Stimulated activated effector memory CD8-positive, alpha-beta T cell treated with anti-CD3 and anti-CD28 coated beads, Interleukin-12 subunit alpha, Interleukin-12 subunit beta, amount 100 ng/mL, for 72 hours (primary cell): ENCODE measurements around the gene NUMB.
A peak's percentile ranks its signal among the peaks of the same experiment; 100 is the strongest.

Experiments used
- ATAC-seq: fragments of 150-1000 bp; cut with Tn5 transposase; 2 replicates; pipeline ENCODE4 v1.10.0; 2021
- DNase-seq, 2 donors: peaks; one replicate each; pipeline ENCODE4 v3.0.0; 2021 to 2022; ENCODE audit warnings: low spot score in 2 of 2
- H3K27ac Mint-ChIP-seq: one replicate; pipeline ENCODE4 v1.8.0; 2022; ENCODE audit warnings: mild to moderate bottlenecking, mixed read lengths
- H3K36me3 Mint-ChIP-seq: one replicate; pipeline ENCODE4 v1.8.0; 2022; ENCODE audit warnings: mild to moderate bottlenecking, mixed read lengths
- H3K4me1 Mint-ChIP-seq: one replicate; pipeline ENCODE4 v1.8.0; 2022; ENCODE audit warnings: mixed read lengths
- H3K4me3 Mint-ChIP-seq: one replicate; pipeline ENCODE4 v1.8.0; 2022; ENCODE audit warnings: mild to moderate bottlenecking, mixed read lengths
- H3K9me3 Mint-ChIP-seq: one replicate; pipeline ENCODE4 v1.8.0; 2022; ENCODE audit warnings: mixed read lengths

NUMB gene

DNA sequence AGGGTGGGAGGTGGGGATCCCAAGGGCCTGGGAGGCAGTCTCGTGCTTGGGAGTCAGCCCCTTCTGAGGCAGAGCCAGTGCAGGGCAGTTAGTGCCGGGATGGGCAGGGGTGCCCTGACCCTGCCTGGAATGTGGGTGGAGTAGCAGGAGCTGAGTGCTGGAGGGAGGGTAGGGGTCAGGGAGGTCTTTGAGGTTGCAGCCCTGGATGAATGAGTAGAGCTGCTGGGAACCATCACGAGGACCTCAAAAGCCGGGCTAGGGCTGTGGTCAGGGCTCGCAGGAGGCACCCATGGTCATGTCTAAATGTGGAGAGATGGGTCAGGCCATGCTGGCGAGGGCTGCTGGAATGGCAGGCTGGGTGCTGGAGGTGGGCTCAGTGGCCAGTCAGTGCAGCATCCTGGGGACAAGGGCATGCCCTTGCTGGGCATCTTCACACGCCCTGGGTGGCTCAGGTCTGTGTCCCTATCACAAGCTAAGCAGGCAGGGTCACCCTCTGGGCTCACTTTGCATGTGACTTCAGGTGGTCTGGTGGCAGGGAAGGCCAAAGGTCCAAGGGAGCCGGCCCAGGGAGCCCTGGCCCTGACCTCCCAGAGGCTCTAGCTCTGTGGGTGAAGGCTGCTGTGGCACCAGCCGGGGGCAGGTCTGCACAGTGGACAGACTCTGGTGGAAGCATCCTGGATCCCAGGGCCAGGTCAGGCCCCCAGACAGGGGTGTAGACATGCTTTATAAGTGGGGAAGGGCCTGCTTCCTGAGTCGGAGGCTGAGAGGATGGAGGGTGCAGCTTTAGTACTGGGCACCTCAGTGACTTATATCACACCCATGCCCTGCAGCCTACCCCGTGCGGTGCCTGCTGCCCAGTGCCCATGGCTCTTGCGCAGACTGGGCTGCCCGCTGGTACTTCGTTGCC, 196.6 kb downstream of the NUMB start:
- H3K36me3 Mint-ChIP-seq, result peaks cover 9% of the 10 kb centered on the region
- DNase-seq (no peak), ATAC-seq (no peak)
- H3K27ac Mint-ChIP-seq, result no peak overlapping the region
- no peaks in the 10 kb centered on the region for H3K4me1 Mint-ChIP-seq
- no peaks in the 10 kb centered on the region for H3K9me3 Mint-ChIP-seq
- no peak overlapping the region for H3K4me3 Mint-ChIP-seq

DNA sequence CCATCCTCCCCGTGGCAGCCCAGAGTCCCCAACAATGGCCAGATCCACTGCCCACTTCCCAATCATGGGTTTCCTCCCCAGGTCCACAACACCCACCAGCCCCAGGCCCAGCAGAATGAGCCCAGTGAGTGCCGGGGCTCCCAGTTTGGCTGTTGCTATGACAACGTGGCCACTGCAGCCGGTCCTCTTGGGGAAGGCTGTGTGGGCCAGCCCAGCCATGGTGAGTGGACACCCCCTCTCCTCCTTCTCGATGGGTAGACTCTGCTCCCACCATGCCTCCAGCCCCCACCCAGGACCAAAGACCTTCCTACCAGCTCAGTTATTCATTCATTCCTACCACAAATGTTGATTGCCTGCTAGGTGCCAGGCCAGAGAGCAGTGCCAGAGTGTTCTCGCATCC, 197.3 kb downstream of the NUMB start:
- no peak for DNase-seq
- no peak for ATAC-seq
- Mint-ChIP-seq H3K4me3 (no peak overlapping the region), H3K36me3 (peaks cover 9% of the 10 kb centered on the region), H3K9me3 (no peaks in the 10 kb centered on the region), H3K4me1 (no peaks in the 10 kb centered on the region), H3K27ac (no peak overlapping the region)

DNA sequence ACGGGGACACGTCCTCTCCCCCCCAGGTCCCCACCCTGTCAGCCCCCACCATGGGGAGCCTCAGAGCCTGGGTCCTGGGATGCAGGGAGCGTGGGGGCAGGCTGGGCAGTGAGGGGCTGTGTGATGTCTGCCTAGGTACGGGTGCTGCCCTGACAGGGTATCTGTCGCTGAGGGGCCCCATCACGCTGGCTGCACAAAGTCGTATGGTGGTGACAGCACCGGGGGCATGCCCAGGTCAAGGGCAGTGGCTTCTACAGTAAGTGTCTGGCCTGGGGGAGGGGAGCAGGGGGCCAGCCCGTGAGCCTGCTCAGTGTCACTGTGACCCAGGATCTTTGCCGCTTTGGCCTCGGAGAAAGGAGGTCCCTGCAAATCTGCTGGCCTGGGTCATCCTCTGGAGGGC, 197.8 kb downstream of the NUMB start:
- no peak for ATAC-seq
- Mint-ChIP-seq H3K27ac (no peak overlapping the region), H3K4me3 (no peak overlapping the region), H3K36me3 (peaks cover 9% of the 10 kb centered on the region), H3K4me1 (peaks cover 3% of the 10 kb centered on the region), H3K9me3 (no peaks in the 10 kb centered on the region)
- no peak for DNase-seq

DNA sequence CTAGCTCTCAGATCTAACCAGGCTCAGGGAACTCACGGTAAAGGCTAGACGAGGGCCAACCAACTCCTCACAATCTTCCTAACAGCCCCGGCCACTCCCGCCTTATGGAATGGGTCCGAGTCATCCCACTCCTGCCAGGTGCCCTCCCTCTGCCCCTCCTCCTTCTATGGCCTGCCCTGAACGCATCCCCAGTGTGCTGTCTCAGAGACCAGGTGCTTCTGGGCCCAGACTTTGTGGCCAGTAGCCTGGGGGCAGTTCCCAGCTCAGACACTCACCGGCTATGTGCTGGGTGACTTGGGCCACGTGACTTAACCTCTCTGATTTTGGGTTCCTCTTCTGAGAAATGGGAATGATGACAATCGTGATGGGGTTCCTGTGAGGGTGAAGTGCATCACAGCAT, 198.5 kb downstream of the NUMB start:
- no peak overlapping the region for H3K27ac Mint-ChIP-seq
- peaks cover 9% of the 10 kb centered on the region for H3K36me3 Mint-ChIP-seq
- peaks cover 9% of the 10 kb centered on the region for H3K4me1 Mint-ChIP-seq
- H3K4me3 Mint-ChIP-seq, result no peak overlapping the region
- DNase-seq, result no peak
- no peaks in the 10 kb centered on the region for H3K9me3 Mint-ChIP-seq
- no peak for ATAC-seq

DNA sequence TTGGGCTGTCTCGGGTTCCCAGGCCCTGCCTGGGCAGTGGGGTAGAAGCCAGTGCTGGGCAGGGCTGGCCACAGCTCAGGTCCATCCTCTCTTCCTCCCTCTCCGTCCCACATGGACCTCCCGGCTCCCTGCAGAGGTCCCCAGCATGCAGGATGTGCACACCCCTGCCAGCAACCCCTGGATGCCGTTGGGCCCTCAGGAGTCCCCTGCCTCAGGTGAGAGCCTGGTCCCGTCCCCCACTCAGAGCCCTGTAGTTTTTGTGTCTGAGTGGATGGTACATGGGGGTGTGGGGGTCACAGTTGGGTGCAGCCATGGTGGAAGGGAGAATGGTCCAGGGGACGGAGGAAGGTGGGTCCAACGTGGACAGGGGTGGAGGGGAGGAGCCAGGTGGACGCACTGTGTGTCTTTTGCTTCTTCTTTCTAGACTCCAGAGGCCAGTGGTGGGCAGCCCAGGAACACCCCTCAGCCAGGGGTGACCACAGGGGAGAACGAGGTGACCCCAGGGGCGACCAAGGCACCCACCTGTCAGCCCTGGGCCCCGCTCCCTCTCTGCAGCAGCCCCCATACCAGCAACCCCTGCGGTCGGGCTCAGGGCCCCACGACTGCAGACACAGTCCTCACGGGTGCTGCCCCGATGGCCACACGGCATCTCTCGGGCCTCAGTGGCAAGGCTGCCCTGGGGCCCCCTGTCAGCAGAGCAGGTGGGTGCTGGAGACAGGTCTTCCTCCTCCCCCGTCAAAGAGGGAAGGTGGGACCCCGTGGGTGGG, 199.3 kb downstream of the NUMB start:
- H3K36me3 Mint-ChIP-seq, result peaks cover 4% of the 10 kb centered on the region
- DNase-seq (no peak), ATAC-seq (no peak)
- H3K27ac Mint-ChIP-seq, result no peak overlapping the region
- H3K4me1 Mint-ChIP-seq, result peaks cover 9% of the 10 kb centered on the region
- no peaks in the 10 kb centered on the region for H3K9me3 Mint-ChIP-seq
- H3K4me3 Mint-ChIP-seq, result no peak overlapping the region

DNA sequence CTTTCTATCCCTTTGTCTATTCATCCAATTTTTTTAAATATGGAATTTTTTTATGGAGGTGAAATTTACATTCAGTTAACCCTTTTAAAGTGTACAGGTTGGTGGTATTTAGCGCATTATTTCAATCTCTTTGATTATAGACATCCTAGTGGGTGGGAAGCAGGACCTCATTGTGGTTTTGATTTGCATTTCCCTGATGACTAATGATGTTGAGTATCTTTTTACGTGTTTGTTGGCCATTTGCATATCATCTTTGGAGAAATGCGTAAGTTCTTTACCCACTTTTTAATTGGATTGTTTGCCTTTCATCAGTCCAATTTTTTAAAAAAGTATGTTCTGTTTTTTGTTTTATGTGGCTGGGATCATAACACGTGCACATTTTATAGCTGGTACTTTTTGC, 200.3 kb downstream of the NUMB start:
- ATAC-seq, result no peak
- no peak overlapping the region for H3K27ac Mint-ChIP-seq

DNA sequence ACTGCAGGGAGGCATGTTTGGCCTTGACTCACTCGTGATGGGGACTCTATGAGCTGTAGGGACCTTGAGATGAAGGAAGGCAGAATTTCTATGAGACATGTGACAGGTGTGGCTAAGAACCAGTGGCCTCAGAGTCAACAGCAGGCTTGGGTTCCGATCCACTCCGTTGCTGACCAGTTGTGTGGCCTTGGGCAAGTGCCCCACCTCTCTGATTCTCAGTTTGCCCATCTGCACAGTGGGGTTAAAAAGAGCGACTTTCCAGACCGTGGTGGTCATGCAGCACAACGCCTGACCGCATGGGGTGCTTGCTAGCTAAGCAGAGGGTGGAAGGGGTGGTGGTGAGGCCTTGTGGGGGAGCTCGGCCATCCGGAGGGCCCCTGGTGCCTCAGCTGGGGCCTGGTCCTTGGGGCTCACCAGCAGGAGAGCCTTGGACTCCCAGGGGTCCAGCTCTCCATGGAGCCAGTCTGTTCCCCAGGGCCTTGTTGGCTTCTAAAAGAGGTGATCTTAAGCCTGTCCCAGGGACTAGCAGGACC, 202.6 kb downstream of the NUMB start:
- Mint-ChIP-seq H3K4me3 (no peak overlapping the region), H3K9me3 (no peaks in the 10 kb centered on the region), H3K36me3 (no peaks in the 10 kb centered on the region), H3K4me1 (peaks cover 9% of the 10 kb centered on the region), H3K27ac (peak overlapping the region; percentile 18)
- DNase-seq (no peak), ATAC-seq (peak; percentile 23)

More for the DNA sequence above, 200.3 kb downstream of the NUMB start:
- DNase-seq, result no peak
- Mint-ChIP-seq H3K9me3 (no peaks in the 10 kb centered on the region), H3K4me1 (peaks cover 9% of the 10 kb centered on the region), H3K4me3 (no peak overlapping the region), H3K36me3 (no peaks in the 10 kb centered on the region)

DNA sequence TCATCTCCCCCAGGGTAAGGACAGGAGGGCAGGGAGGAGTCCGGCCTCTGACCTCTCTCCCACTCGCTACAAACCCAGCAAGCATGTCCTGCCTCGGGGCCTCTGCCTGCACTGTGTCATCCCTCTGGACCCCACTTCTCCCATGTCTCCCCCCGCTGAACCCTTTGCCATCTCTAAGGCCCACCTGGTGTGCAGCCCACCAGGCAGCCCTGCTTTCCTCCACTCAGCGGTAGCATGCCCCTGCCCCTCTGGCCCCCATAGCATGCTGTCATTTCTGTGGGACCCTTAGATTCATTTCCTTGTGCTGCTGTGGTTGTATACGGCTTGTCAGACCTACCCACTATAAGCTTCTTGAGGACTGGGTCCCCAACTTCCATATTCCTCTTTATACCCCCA, 203.3 kb downstream of the NUMB start:
- peaks cover 9% of the 10 kb centered on the region for H3K4me1 Mint-ChIP-seq
- H3K4me3 Mint-ChIP-seq, result no peak overlapping the region
- DNase-seq, result no peak
- peak overlapping the region; percentile 18 for H3K27ac Mint-ChIP-seq
- no peak for ATAC-seq
- no peaks in the 10 kb centered on the region for H3K9me3 Mint-ChIP-seq
- H3K36me3 Mint-ChIP-seq, result no peaks in the 10 kb centered on the region

DNA sequence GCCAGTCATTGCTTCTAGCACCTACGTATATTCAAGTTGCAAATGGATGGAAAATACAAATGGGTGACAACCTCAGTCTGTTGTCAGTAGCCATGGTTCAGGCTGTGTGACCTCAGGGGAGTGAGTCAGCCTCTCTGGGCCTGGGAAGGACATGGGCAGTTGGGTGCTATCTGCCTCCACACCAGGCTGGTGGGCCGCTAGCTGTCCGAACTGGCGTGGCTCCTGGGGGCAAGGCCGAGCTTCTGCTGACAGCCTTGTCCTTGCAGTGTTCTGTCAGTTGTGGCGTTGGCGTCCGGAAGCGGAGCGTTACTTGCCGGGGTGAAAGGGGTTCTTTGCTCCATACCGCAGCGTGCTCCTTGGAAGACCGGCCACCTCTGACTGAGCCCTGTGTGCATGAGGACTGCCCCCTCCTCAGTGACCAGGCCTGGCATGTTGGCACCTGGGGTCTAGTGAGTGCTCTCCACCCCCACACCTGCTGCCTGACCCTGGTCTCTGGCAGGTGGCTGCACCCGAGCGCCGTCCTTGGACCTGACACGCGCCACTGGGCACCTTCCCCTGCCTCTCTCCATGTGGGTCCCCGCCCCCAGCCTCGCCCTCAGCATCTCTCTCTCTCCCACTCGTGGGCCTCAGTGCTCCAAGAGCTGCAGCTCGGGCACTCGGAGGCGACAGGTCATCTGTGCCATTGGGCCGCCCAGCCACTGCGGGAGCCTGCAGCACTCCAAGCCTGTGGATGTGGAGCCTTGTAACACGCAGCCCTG, 203.9 kb downstream of the NUMB start:
- H3K36me3 Mint-ChIP-seq, result no peaks in the 10 kb centered on the region
- DNase-seq, result no peak
- H3K9me3 Mint-ChIP-seq, result no peaks in the 10 kb centered on the region
- H3K27ac Mint-ChIP-seq, result no peak overlapping the region
- peaks cover 14% of the 10 kb centered on the region for H3K4me1 Mint-ChIP-seq
- no peak overlapping the region for H3K4me3 Mint-ChIP-seq
- peak; percentile 41 for ATAC-seq

DNA sequence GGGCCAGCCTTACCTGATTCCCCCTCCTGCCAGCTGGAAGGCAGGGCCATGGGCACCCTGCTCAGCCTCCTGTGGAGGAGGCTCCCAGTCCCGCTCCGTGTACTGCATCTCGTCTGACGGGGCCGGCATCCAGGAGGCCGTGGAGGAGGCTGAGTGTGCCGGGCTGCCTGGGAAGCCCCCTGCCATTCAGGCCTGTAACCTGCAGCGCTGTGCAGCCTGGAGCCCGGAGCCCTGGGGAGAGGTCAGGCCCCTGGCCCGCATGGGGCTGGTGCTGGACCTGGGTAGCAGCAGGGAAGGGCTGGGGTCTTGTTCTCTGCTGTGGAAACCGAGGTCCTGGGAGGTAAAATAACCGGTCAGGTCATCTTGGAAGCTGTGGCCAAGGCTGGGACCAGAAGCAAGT, 204.6 kb downstream of the NUMB start:
- H3K4me3 Mint-ChIP-seq, result no peak overlapping the region
- H3K36me3 Mint-ChIP-seq, result no peaks in the 10 kb centered on the region
- H3K27ac Mint-ChIP-seq, result no peak overlapping the region
- no peaks in the 10 kb centered on the region for H3K9me3 Mint-ChIP-seq
- peaks cover 21% of the 10 kb centered on the region for H3K4me1 Mint-ChIP-seq
- DNase-seq (no peak), ATAC-seq (no peak)

DNA sequence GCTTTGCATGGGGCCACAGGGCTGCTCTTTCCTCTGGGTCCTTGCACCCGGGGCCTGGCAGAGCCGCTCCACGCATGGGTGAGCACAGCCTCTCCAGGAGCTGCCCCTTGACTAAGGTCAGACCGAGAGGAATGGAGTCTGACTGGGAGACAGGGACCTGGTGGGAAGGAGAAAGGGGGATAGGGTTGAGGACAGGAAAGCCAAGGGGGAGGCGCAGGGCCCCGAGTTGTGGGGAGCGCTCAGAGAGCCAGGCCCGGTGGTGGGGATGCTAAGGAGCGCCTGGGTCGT, 205.1 kb downstream of the NUMB start:
- H3K27ac Mint-ChIP-seq, result no peak overlapping the region
- DNase-seq, result no peak
- H3K36me3 Mint-ChIP-seq, result no peaks in the 10 kb centered on the region
- no peaks in the 10 kb centered on the region for H3K9me3 Mint-ChIP-seq
- no peak for ATAC-seq
- peaks cover 26% of the 10 kb centered on the region for H3K4me1 Mint-ChIP-seq
- no peak overlapping the region for H3K4me3 Mint-ChIP-seq

DNA sequence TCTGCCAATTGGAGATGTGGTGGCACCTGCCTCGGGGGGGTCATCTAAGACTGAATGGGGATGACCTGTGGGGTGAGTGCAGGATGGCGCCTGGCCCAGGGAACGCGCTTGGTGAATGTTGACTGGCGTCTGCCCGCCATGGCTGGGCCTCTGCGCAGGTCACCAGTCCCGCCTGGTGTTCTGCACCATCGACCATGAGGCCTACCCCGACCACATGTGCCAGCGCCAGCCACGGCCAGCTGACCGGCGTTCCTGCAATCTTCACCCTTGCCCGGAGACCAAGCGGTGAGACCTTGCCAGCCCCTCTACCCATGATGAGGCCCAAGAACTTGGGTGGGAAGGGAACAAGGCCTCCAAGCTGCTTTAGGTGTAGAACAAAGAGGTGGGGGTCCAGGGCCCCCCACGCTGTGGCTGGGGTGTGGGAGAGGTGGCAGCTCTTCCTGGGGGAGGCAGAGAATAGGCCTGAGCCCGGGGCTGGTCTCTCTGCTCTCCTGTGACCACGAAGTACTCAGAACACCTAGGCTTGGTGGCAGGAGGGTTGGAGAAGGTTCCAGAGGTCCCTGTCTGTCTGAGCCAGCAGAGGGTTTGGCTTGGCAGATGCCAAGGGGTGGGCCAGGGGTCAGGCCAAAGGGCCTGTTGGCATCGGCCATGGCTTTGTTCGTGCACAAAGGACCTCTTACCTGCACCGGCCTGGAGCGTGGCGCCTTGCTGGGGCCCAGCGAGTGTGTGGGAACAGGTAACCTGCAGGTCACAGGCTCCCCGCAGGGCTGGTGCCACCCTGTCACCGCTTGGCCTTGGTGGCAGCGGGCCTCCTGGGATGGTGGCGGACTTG, 205.6 kb downstream of the NUMB start:
- Mint-ChIP-seq H3K4me3 (no peak overlapping the region), H3K36me3 (peaks cover 3% of the 10 kb centered on the region), H3K4me1 (peaks cover 31% of the 10 kb centered on the region), H3K9me3 (no peaks in the 10 kb centered on the region), H3K27ac (no peak overlapping the region)
- DNase-seq, result no peak
- no peak for ATAC-seq

DNA sequence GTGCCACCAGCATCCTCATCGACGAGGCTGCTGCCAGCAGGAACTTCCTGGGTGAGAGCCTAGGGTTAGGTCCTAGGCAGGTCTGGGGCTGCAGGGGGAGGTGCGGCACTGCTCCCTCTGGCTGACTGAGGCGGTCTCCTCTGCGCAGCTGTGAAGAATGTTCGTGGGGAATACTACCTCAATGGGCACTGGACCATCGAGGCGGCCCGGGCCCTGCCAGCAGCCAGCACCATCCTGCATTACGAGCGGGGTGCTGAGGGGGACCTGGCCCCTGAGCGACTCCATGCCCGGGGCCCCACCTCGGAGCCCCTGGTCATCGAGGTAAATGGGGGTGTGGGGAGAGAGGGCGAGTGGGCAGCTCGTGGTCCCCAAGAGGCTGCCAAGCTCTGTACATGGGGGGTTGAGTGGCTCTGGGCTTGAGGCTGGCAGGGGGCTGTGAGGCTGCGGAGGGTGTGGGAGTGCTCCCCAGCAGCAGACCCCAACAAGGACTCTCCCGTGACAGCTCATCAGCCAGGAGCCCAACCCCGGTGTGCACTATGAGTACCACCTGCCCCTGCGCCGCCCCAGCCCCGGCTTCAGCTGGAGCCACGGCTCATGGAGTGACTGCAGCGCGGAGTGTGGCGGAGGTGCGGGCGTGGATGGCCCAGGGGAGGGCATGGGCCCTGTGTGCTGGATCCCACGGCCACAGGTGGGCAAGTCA, 206.7 kb downstream of the NUMB start:
- no peak for DNase-seq
- H3K4me3 Mint-ChIP-seq, result no peak overlapping the region
- H3K9me3 Mint-ChIP-seq, result no peaks in the 10 kb centered on the region
- H3K36me3 Mint-ChIP-seq, result peaks cover 10% of the 10 kb centered on the region
- no peak overlapping the region for H3K27ac Mint-ChIP-seq
- peaks cover 42% of the 10 kb centered on the region for H3K4me1 Mint-ChIP-seq
- ATAC-seq, result no peak

DNA sequence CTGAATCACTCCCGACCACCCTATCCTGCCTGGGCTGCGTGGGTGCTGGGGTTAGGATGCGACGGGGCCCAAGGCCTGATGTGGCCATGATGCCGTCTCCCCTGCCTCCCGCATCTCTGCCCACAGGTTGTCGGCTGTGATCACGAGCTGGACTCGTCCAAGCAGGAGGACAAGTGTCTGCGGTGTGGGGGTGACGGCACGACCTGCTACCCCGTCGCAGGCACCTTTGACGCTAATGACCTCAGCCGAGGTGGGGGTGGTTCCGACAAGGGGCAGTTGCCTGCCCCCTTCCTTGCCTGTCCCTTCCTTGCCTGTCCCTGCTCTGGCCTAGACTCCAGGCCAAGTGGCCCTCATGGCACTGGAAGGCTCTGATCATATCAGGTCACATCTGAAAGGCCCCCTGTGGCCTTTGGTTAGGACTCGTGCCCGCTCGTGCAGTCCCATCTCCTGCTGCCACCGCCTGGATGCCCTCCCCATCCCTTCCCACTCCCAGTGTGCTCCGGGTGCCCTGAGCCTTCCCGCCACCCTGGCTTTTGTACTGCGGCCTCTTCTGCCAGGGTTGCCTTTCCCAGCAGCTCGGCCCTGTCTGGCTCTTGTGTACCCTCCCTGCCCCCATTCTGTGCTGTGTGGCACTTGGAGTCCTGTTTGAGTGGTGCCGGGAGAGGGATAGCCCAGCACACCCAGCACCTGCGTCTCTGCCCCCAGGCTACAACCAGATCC, 207.4 kb downstream of the NUMB start:
- Mint-ChIP-seq H3K9me3 (no peaks in the 10 kb centered on the region), H3K4me1 (peaks cover 47% of the 10 kb centered on the region), H3K4me3 (no peak overlapping the region), H3K36me3 (peaks cover 16% of the 10 kb centered on the region), H3K27ac (no peak overlapping the region)
- DNase-seq (no peak), ATAC-seq (no peak)
